Heart right ventricle (tissue), 16 donors: ENCODE data around the gene SNRNP27. TPM values are rescaled to one million over a fixed set of nuclear protein-coding genes. Genes with fewer than 3 reads are reported as not detected.

Source experiments
- ATAC-seq, 8 donors: fragments of 200-7000 bp; cut with Tn5 transposase; one replicate each; pipeline ENCODE4 v1.9.1; 2020; ENCODE audit warnings: mild to moderate bottlenecking in 8 of 8, moderate library complexity in 8 of 8, moderate number of reproducible peaks in 1 of 8
- DNase-seq, 2 donors: peaks; one replicate each; pipeline ENCODE4 v3.0.0-alpha.2; 2020
- H3K27ac ChIP-seq, 10 donors: fragments of 200-600 bp; sonication (generic) in 2 of 10; one replicate each; pipeline versions ENCODE4 v1.5.0 to v1.8.0; 2020 to 2022; ENCODE audit warnings: mild to moderate bottlenecking in 3 of 10
- H3K27me3 ChIP-seq, 7 donors: fragments of 200-600 bp; one replicate each; pipeline ENCODE4 v1.8.0; 2021 to 2022; ENCODE audit warnings: mild to moderate bottlenecking in 2 of 7
- H3K36me3 ChIP-seq, 9 donors: fragments of 200-600 bp; sonication (generic) in 1 of 9; one replicate each; pipeline versions ENCODE4 v1.5.0 to v1.8.0; 2020 to 2022; ENCODE audit warnings: mild to moderate bottlenecking in 2 of 9
- H3K4me1 ChIP-seq, 9 donors: fragments of 200-600 bp; sonication (generic) in 1 of 9; one replicate each; pipeline versions ENCODE4 v1.5.0 to v1.8.0; 2020 to 2022; ENCODE audit warnings: mild to moderate bottlenecking in 4 of 9
- H3K4me3 ChIP-seq, 10 donors: fragments of 200-600 bp; sonication (generic) in 2 of 10; one replicate each; pipeline versions ENCODE4 v1.5.0 to v1.8.0; 2020 to 2022; ENCODE audit warnings: mild to moderate bottlenecking in 7 of 10, moderate library complexity in 2 of 10
- H3K9me3 ChIP-seq, 11 donors: fragments of 200-600 bp in 10 of 11; sonication (generic) in 2 of 11; one replicate each; pipeline versions ENCODE4 v1.5.0 to v1.8.0; 2013 to 2022; ENCODE audit warnings: mild to moderate bottlenecking in 2 of 11, control low read depth in 1 of 11, moderate library complexity in 1 of 11
- WGBS, 2 donors: extraction: QIAGEN DNeasy Blood & Tissue Kit; methylation state at CpG; one replicate each; pipeline ENCODE4 v1.1.7; 2013; ENCODE audit warnings: inconsistent platforms in 1 of 2; 5-methylcytosine and 5-hydroxymethylcytosine counted together
- intact Hi-C, 10 donors: fragments of 100-400 bp; cut with DNase I; formaldehyde crosslinking; loops; one replicate each; pipeline versions ENCODE4 v1.11.1 to v1.14.2; 2022
- polyA plus RNA-seq, 2 donors: library from polyadenylated mRNA; stranded (reverse); fragments of 200-250 nt; gene quantifications; one replicate each; pipeline ENCODE4 v1.2.3, GENCODE V29; 2013
- total RNA-seq, 10 donors: library from RNA; stranded (reverse); fragmentation: NEBNext Ultra II Directional in 3 of 10; extraction: Animal tissue kit (Norgen Biotek cat#: 25700) in 3 of 10; gene quantifications; one replicate each; pipeline versions ENCODE4 v1.2.1 to v1.2.4, GENCODE V29; 2021 to 2023
- TF ChIP-seq, protein P1 (sequence below), 9 donors: fragments of 200-600 bp; sonication (generic) in 2 of 9; IDR thresholded peaks; one replicate each; pipeline versions ENCODE4 v1.5.0 to v1.8.0; 2021 to 2022; ENCODE audit warnings: antibody characterized with exemption in 9 of 9, mild to moderate bottlenecking in 5 of 9, moderate library complexity in 1 of 9
- donor health status: Arrhythmogenic right ventricular cardiomyopathy.
- donor health status: ischemic (EF 13 %, LVEDD 7.1; RV severe dilation, severe dysfunction).
- donor health status: healthy with polysubstance abuse.
- donor health status: DM: no; HTN: yes; CAD: no.
- donor health status: DM: no; HTN: no; CAD: no.
- donor health status: ischemic (EF 25% LVEDD 6.9; RV normal size, moderate dysfunction).
- donor health status: ischemic (EF 25% LVEDD 5.7; RV mildly dilated, moderate dysfunction).
- donor health status: healthy.
- donor health status: DM: yes; HTN: yes; CAD: no.
- donor health status: Ischemic cardiomyopathy.
- donor health status: ischemic (EF 35%, LVEDD 5.7; RV mildly dilated, moderate dysfunction).
- donor health status: nonischemic (EF 11% LVEDD 7.7; RV severe dilation, severe dysfunction).
- donor health status: DM: yes; HTN: yes; CAD: no.
- donor health status: PGD.
- donor health status: ischemic (EF 29% LVEDD 5.4; RV normal size, mild dysfunction).
- donor health status: nonischemic (EF 23%, LVEDD 6.1; RV moderate dilation, normal function).

Gene SNRNP27
- total and polyA plus RNA-seq, 12 donors = 34.5 to 68.4 (median 53.7) TPM

DNA sequence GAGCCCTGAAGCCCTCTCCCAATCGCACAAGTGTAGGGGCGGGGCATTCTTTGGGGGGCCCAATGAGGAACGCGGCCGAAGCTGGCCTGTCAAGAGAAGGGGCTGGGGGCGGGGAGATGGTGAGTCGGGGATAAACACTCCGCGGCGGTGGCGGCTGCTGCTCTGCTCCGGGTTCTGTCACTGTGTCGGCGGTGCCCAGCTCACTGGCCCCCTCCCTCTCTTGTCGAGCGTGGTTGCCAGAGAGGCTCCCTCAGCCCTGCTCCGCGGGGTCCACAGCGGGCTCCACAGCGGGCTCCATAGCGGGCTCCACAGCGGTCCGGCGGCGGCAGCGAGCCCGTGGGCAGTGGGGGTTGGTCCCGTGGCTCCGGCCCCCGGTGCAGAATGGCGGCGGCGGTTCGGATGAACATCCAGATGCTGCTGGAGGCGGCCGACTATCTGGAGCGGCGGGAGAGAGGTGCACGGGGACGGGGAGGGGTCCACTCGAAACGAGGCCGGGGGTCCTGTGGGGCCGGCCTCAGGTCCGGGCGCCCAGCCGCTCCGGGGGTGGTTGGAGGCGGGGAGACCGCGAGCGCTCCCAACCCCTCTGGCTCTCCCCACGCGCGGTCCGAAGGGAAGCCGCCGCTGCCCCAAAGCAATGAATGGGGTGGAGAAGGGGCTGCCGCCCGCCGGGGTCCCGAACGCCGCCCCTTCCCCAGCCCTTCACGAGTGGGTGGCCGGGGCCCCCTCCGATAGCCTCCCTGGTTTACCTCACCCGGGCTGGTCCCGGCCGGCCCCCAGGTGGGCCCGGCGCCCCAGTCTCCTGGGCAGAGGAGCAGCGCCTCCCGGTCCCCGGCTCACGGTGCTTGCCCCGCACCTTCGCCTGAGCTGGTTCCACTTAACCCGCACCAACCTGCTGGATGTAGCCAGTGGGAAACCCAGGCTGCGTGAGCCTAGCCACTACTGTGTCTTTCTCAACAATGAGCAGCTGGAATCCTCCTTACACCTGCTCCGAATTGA is 21.5 kb downstream of the SNRNP27 start, which contains the start of gene MXD1:
Gene MXD1 (plus strand): TSS at position 160 of the 996 bp plus-strand sequence. CDS start 222 bp downstream, at position 382.
- TF ChIP-seq, protein P1, sequence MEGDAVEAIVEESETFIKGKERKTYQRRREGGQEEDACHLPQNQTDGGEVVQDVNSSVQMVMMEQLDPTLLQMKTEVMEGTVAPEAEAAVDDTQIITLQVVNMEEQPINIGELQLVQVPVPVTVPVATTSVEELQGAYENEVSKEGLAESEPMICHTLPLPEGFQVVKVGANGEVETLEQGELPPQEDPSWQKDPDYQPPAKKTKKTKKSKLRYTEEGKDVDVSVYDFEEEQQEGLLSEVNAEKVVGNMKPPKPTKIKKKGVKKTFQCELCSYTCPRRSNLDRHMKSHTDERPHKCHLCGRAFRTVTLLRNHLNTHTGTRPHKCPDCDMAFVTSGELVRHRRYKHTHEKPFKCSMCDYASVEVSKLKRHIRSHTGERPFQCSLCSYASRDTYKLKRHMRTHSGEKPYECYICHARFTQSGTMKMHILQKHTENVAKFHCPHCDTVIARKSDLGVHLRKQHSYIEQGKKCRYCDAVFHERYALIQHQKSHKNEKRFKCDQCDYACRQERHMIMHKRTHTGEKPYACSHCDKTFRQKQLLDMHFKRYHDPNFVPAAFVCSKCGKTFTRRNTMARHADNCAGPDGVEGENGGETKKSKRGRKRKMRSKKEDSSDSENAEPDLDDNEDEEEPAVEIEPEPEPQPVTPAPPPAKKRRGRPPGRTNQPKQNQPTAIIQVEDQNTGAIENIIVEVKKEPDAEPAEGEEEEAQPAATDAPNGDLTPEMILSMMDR (IDR thresholded peaks at IDR 0.05) = no peak
- Histone ChIP-seq H3K36me3 (peaks cover 0 to 57% (median 0%) of the 10 kb centered on the region in 9 donors), H3K4me3 (peak within 1 kb of the TSS; percentile 49 to 95 (median 87)), H3K9me3 (no peaks in the 10 kb centered on the region), H3K27me3 (no peaks in the 10 kb centered on the region), H3K4me1 (peaks cover 0 to 59% (median 34%) of the 10 kb centered on the region in 9 donors), H3K27ac (peak within 1 kb of the TSS; percentile 80 to 97 (median 96))
- DNase-seq = peak in 1 of 2 donors; percentile 99
- intact Hi-C loops = loop anchor here (1.0 to 10.0 kb wide), 13 partner anchors 20 to 387 kb away; partner anchors contain the start of genes FAM136A (in 4 of the 10), PCBP1 (in 4 of the 10) and SNRPG (in 2 of the 10)
- WGBS, 2 donors = 1% methylated on average over 77 to 81 of the region's 81 CpGs
- ATAC-seq = peak in 3 of 8 donors; percentile 0 to 94 (median 8)

DNA sequence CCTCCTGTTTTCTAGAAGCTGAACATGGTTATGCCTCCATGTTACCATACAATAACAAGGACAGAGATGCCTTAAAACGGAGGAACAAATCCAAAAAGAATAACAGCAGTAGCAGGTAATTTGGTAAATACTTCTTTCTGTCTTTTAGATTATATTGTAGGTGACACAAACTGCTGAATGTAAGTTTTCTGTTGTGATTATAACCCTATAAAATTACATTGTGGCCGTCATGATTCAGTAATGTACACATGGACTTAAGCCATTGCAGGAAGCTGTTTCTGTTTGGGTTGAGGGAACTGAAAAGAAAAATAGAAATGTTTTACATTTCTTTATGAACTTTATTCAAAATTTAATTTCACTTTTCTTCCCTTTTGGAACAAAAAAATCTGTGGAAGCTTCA is 22.4 kb downstream of the SNRNP27 start:
- Histone ChIP-seq H3K9me3 (no peaks in the 10 kb centered on the region), H3K4me1 (peaks cover 0 to 59% (median 34%) of the 10 kb centered on the region in 9 donors), H3K27me3 (no peaks in the 10 kb centered on the region), H3K27ac (peak overlapping the region in 4 of 10 donors; percentile 82 to 94 (median 84)), H3K4me3 (peak overlapping the region in 8 of 10 donors; percentile 70 to 95 (median 87)), H3K36me3 (peaks cover 0 to 57% (median 0%) of the 10 kb centered on the region in 9 donors)
- ATAC-seq (no peak), DNase-seq (no peak)
- intact Hi-C loops = loop anchor here in 6 of 10 donors (5.0 to 10.0 kb wide), 5 partner anchors 156 to 379 kb away; partner anchors contain the start of genes PCBP1 (in 2 of the 6) and SNRPG (in 2 of the 6)
- WGBS, 2 donors = 41 to 54% methylated on average over 2 of the region's 2 CpGs
- TF ChIP-seq, protein P1 (IDR thresholded peaks at IDR 0.05) = no peak

DNA sequence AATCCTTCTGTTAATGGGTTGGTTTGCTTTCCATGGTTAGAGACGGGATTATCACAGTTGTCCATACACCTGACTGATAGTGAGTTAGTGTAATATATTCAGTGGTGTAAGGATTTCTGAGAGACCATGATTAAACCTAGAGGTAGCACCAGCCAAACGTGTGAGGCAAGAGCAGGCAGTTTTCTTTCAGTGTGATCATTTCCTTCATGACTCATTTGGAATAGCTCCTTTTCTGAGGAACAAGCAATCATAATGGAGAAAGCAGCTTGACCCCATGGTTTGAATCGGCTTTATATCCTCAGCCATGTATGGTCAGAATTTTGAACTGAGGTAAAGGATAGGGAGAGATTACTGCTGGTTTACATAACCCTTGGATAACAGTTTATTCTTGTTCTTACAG is 24.1 kb downstream of the SNRNP27 start:
- Histone ChIP-seq H3K36me3 (peaks cover 0 to 67% (median 8%) of the 10 kb centered on the region in 9 donors), H3K27ac (peak overlapping the region in 8 of 10 donors; percentile 31 to 94 (median 58)), H3K4me3 (peak overlapping the region in 1 of 10 donors; percentile 82), H3K27me3 (no peaks in the 10 kb centered on the region), H3K4me1 (peaks cover 0 to 49% (median 28%) of the 10 kb centered on the region in 9 donors), H3K9me3 (no peaks in the 10 kb centered on the region)
- 51 to 62% methylated on average over 3 of the region's 3 CpGs for WGBS, 2 donors
- DNase-seq (no peak), ATAC-seq (no peak)
- intact Hi-C loops = loop anchor here in 6 of 10 donors (5.0 to 10.0 kb wide), 5 partner anchors 154 to 377 kb away; partner anchors contain the start of genes PCBP1 (in 2 of the 6) and SNRPG (in 2 of the 6)
- TF ChIP-seq, protein P1 (IDR thresholded peaks at IDR 0.05) = no peak

DNA sequence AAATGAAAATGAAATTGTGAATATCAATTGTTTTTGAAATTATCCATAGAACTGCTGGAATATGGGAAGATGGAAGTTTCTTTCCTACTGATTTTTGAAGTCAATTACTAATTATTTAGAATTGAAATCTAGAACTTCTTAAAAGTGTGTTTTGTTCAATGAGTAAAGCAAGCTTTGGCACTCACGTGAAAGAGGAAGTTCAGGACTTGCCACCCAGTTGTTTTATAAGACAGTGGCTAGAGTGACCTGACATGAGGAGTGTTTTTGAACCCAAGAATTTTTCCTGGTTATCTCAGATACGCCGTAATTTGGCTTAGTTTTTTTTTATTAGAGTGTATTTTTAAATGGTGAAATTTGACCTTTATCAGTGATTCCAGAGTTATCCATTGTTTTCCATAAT is 24.6 kb downstream of the SNRNP27 start:
- Histone ChIP-seq H3K4me3 (peak overlapping the region in 1 of 10 donors; percentile 82), H3K27ac (peak overlapping the region in 8 of 10 donors; percentile 31 to 94 (median 58)), H3K9me3 (no peaks in the 10 kb centered on the region), H3K27me3 (no peaks in the 10 kb centered on the region), H3K36me3 (peaks cover 0 to 72% (median 12%) of the 10 kb centered on the region in 9 donors), H3K4me1 (peaks cover 0 to 49% (median 27%) of the 10 kb centered on the region in 9 donors)
- no peak for ATAC-seq
- 42 to 78% methylated on average over 3 of the region's 3 CpGs for WGBS, 2 donors
- TF ChIP-seq, protein P1 (IDR thresholded peaks at IDR 0.05) = no peak
- intact Hi-C loops = loop anchor here in 6 of 10 donors (5.0 to 10.0 kb wide), 5 partner anchors 154 to 376 kb away; partner anchors contain the start of genes PCBP1 (in 2 of the 6) and SNRPG (in 2 of the 6)
- DNase-seq = no peak
